SU-DHL-6 (cell line): Measurements from ENCODE around the gene KIAA0825.
A peak's percentile ranks its signal among the peaks of the same experiment; 100 is the strongest.

Experiments
- H2AFZ ChIP-seq: fragments of 200-600 bp; sonication (generic); 2 replicates; pipeline ENCODE4 v1.6.1; 2014; ENCODE audit warnings: low read depth, mild to moderate bottlenecking, moderate library complexity, mixed read lengths, antibody characterized with exemption, low read length; ENCODE audit not compliant: severe bottlenecking
- H3F3A ChIP-seq: fragments of 200-600 bp; shearing (Covaris generic); 2 replicates; pipeline ENCODE4 v1.6.0; 2016; ENCODE audit warnings: antibody characterized with exemption, mild to moderate bottlenecking; ENCODE audit not compliant: insufficient read depth
- H3K27ac ChIP-seq: fragments of 200-600 bp; sonication (generic); 2 replicates; pipeline ENCODE4 v1.5.1; 2016; ENCODE audit warnings: low read depth, mild to moderate bottlenecking, low read length, moderate library complexity, mixed read lengths
- H3K27me3 ChIP-seq: fragments of 200-600 bp; sonication (generic), shearing (Covaris generic); 2 replicates; pipeline ENCODE4 v1.6.0; 2014; ENCODE audit warnings: mild to moderate bottlenecking, low read length
- H3K36me3 ChIP-seq: fragments of 200-600 bp; sonication (generic); 2 replicates; pipeline ENCODE4 v1.6.1; 2014; ENCODE audit warnings: mild to moderate bottlenecking, low read length, mixed read lengths
- H3K4me2 ChIP-seq: fragments of 300-600, 200-600 bp; shearing (Covaris generic), sonication (generic); 2 replicates; pipeline ENCODE4 v1.6.0; 2014; ENCODE audit warnings: low read length, low read depth, mild to moderate bottlenecking; ENCODE audit not compliant: poor library complexity, severe bottlenecking
- H3K4me3 ChIP-seq: fragments of 200-600 bp; sonication (generic); 2 replicates; pipeline ENCODE4 v1.5.1; 2014; ENCODE audit warnings: antibody characterized with exemption, low read length, mild to moderate bottlenecking, mixed read lengths; ENCODE audit not compliant: insufficient read depth, poor library complexity, severe bottlenecking
- H3K79me2 ChIP-seq: fragments of 200-600 bp; sonication (generic); 2 replicates; pipeline ENCODE4 v1.6.1; 2014; ENCODE audit warnings: mild to moderate bottlenecking, low read length, moderate library complexity; ENCODE audit not compliant: insufficient read depth
- H3K9ac ChIP-seq: fragments of 200-600 bp; sonication (generic); 2 replicates; pipeline ENCODE4 v1.7.0; 2014; ENCODE audit warnings: mild to moderate bottlenecking, low read length
- H3K9me2 ChIP-seq: fragments of 200-600 bp; sonication (generic); replicated peaks from 2 replicates; pipeline ENCODE4 v1.6.1; 2014; ENCODE audit warnings: low read length; ENCODE audit not compliant: insufficient read depth
- H3K9me3 ChIP-seq: fragments of 200-600 bp; sonication (generic); 2 replicates; pipeline ENCODE4 v1.6.1; 2014; ENCODE audit warnings: low read length, mixed read lengths; ENCODE audit not compliant: insufficient read depth
- H4K20me1 ChIP-seq: fragments of 200-600 bp; sonication (generic); 2 replicates; pipeline ENCODE4 v1.6.1; 2014; ENCODE audit warnings: low read depth, mild to moderate bottlenecking, antibody characterized with exemption, low read length, moderate library complexity, mixed read lengths
- CTCF ChIP-seq: fragments of 200-600 bp; sonication (generic); IDR thresholded peaks from one replicate; pipeline ENCODE4 v1.5.1; 2017; ENCODE audit warnings: antibody characterized with exemption, mild to moderate bottlenecking, low read length, moderate library complexity; ENCODE audit not compliant: insufficient read depth, poor library complexity, severe bottlenecking
- EZH2phosphoT487 ChIP-seq: fragments of 200-600 bp; sonication (generic), shearing (Covaris generic); conservative IDR thresholded peaks from 2 replicates; pipeline ENCODE4 v1.6.1; 2018; ENCODE audit warnings: mild to moderate bottlenecking, antibody characterized with exemption, low read length, moderate library complexity, mixed read lengths

KIAA0825 gene

GRCh38 chr5:94613583-94613982 is 4.8 kb downstream of the KIAA0825 start:
- no peak overlapping the region for H3K9ac ChIP-seq
- H3F3A ChIP-seq, result peaks cover 3% of the 10 kb centered on the region; the same call in 1 of the 2 replicates
- no peak overlapping the region for H3K27ac ChIP-seq
- no peaks in the 10 kb centered on the region for H3K9me2 ChIP-seq
- H3K36me3 ChIP-seq, result no peaks in the 10 kb centered on the region
- H3K79me2 ChIP-seq, result no peaks in the 10 kb centered on the region
- no peaks in the 10 kb centered on the region for H3K9me3 ChIP-seq
- no peaks in the 10 kb centered on the region for H3K27me3 ChIP-seq
- H4K20me1 ChIP-seq, result no peaks in the 10 kb centered on the region
- H3K4me3 ChIP-seq, result no peak overlapping the region
- H3K4me2 ChIP-seq, result no peak overlapping the region
- no peak overlapping the region for H2AFZ ChIP-seq
- TF ChIP-seq CTCF, result peak; percentile 13
- TF ChIP-seq EZH2phosphoT487, result no peak

- TF ChIP-seq EZH2phosphoT487, result no peak
- no peak for TF ChIP-seq CTCF
- Histone ChIP-seq H3K9me2 (no peaks in the 10 kb centered on the region), H3K9me3 (no peaks in the 10 kb centered on the region), H4K20me1 (no peaks in the 10 kb centered on the region), H3K79me2 (no peaks in the 10 kb centered on the region), H3K36me3 (no peaks in the 10 kb centered on the region), H3K4me2 (no peak overlapping the region), H3K9ac (no peak overlapping the region), H3F3A (no peaks in the 10 kb centered on the region), H3K27ac (no peak overlapping the region), H3K4me3 (no peak overlapping the region), H3K27me3 (no peaks in the 10 kb centered on the region), H2AFZ (no peak overlapping the region)
Measured at GRCh38 chr5:94595281-94595840, 23.0 kb downstream of the KIAA0825 start.

- H4K20me1 ChIP-seq, result no peaks in the 10 kb centered on the region
- H3K9ac ChIP-seq, result no peak overlapping the region
- no peaks in the 10 kb centered on the region for H3K36me3 ChIP-seq
- no peaks in the 10 kb centered on the region for H3K79me2 ChIP-seq
- no peak overlapping the region for H3K4me3 ChIP-seq
- no peaks in the 10 kb centered on the region for H3K9me2 ChIP-seq
- no peak overlapping the region for H3K4me2 ChIP-seq
- H3K27ac ChIP-seq, result no peak overlapping the region
- no peaks in the 10 kb centered on the region for H3F3A ChIP-seq
- TF ChIP-seq CTCF (no peak), EZH2phosphoT487 (no peak)
- no peaks in the 10 kb centered on the region for H3K9me3 ChIP-seq
- no peaks in the 10 kb centered on the region for H3K27me3 ChIP-seq
- no peak overlapping the region for H2AFZ ChIP-seq
Measured at GRCh38 chr5:94577466-94578245, 40.7 kb downstream of the KIAA0825 start.
